A673 (cell line): ENCODE data around the gene FITM2. TPM values are rescaled to one million over a fixed set of nuclear protein-coding genes. Genes with fewer than 3 reads are reported as not detected.
A peak's percentile ranks its signal among the peaks of the same experiment; 100 is the strongest.
"Not testable (repeated sequence)": the region's sequence is repeated elsewhere in the genome, so short reads cannot be mapped to it uniquely, and the experiment has no call there.

Experiments used
- BruUV-seq: library from RNA; stranded (reverse); fragments of 400-500 nt; replicated peaks from 2 replicates; lab custom pipeline; 2021; lab: Mats Ljungman, UMichigan
- CTCF ChIA-PET: fragments of 300-600 bp; sonication (Branson Sonifier 250); formaldehyde crosslinking; loops from one replicate; lab custom pipeline; 2022; ENCODE audit warnings: antibody characterized with exemption; lab: Charles Lee
- POLR2A ChIA-PET: fragments of 300-600 bp; sonication (Branson Sonifier 250); formaldehyde crosslinking; loops from one replicate; lab custom pipeline; 2022; ENCODE audit warnings: antibody characterized with exemption; ENCODE audit not compliant: low non-redundant PET; lab: Charles Lee
- DNase-seq: peaks from one replicate; pipeline ENCODE4 v3.0.0-alpha.2; 2015; ENCODE audit warnings: low spot score
- H3K27ac ChIP-seq: fragments of 200-600 bp; sonication (generic); 2 replicates; pipeline ENCODE4 v1.5.1; 2016; ENCODE audit warnings: mixed run types, low read depth, mild to moderate bottlenecking, mixed read lengths, antibody characterized with exemption, low read length; ENCODE audit not compliant: poor library complexity, severe bottlenecking
- H3K27me3 ChIP-seq: fragments of 200-600 bp; sonication (generic); replicated peaks from 2 replicates; pipeline ENCODE4 v1.6.1; 2017; ENCODE audit warnings: mixed run types, low read depth, mild to moderate bottlenecking, mixed read lengths, antibody characterized with exemption, low read length; ENCODE audit not compliant: insufficient read depth, poor library complexity
- H3K36me3 ChIP-seq: fragments of 200-600 bp; sonication (generic); 2 replicates; pipeline ENCODE4 v1.6.1; 2016; ENCODE audit warnings: mixed run types, mild to moderate bottlenecking, mixed read lengths, antibody characterized with exemption, low read length; ENCODE audit not compliant: insufficient read depth, poor library complexity, severe bottlenecking
- H3K4me1 ChIP-seq: fragments of 200-600 bp; sonication (generic); 2 replicates; pipeline ENCODE4 v1.6.1; 2017; ENCODE audit warnings: mixed run types, mild to moderate bottlenecking, mixed read lengths, antibody characterized with exemption, low read length; ENCODE audit not compliant: insufficient read depth, poor library complexity, severe bottlenecking
- H3K4me3 ChIP-seq: fragments of 200-600 bp; sonication (generic); 2 replicates; pipeline ENCODE4 v1.5.1; 2016; ENCODE audit warnings: low read depth, mixed run types, mild to moderate bottlenecking, mixed read lengths, low read length; ENCODE audit not compliant: poor library complexity, severe bottlenecking
- H3K9me3 ChIP-seq: fragments of 200-600 bp; sonication (generic); 2 replicates; pipeline ENCODE4 v1.6.1; 2016; ENCODE audit warnings: mixed run types, low read depth, mild to moderate bottlenecking, mixed read lengths, antibody characterized with exemption, low read length; ENCODE audit not compliant: poor library complexity, severe bottlenecking
- EZH2 ChIP-seq: fragments of 200-600 bp; sonication (generic); IDR thresholded peaks from 2 replicates; pipeline ENCODE4 v1.6.1; 2017; ENCODE audit warnings: borderline replicate concordance, low read depth, mild to moderate bottlenecking, mixed read lengths, antibody characterized with exemption, low read length; ENCODE audit not compliant: poor library complexity, severe bottlenecking
- intact Hi-C: fragments of 100-400 bp; cut with micrococcal nuclease; formaldehyde crosslinking; loops from one replicate; pipeline ENCODE4 v1.10.0; 2022; ENCODE audit not compliant: unreplicated experiment
- total RNA-seq: library from RNA; stranded (reverse); gene quantifications from 2 replicates; pipeline ENCODE4 v1.2.3, GENCODE V29; 2021
- TF ChIP-seq, protein P1 (sequence below): fragments of 300-800, 200-600 bp; sonication (generic); conservative IDR thresholded peaks from 2 replicates; pipeline ENCODE4 v1.5.1; 2017; ENCODE audit warnings: low read depth, mild to moderate bottlenecking, antibody characterized with exemption, low read length, moderate library complexity, mixed read lengths

The FITM2 gene
- total RNA-seq, 1 experiment from 2014 or later, result 5.7 TPM

- Histone ChIP-seq H3K27me3 (no peaks in the 10 kb centered on the region), H3K27ac (no peak overlapping the region), H3K9me3 (no peaks in the 10 kb centered on the region), H3K4me1 (no peaks in the 10 kb centered on the region), H3K36me3 (no peaks in the 10 kb centered on the region), H3K4me3 (no peak overlapping the region)
- no peak for DNase-seq
- POLR2A ChIA-PET, result no interaction called here
- CTCF ChIA-PET, result interaction anchor here (0.5 kb wide), 1 partner anchor 9 kb away, joined by 7 read pairs; no protein-coding TSS in a partner anchor
- BruUV-seq, result no TSS peak
- TF ChIP-seq, protein P1, sequence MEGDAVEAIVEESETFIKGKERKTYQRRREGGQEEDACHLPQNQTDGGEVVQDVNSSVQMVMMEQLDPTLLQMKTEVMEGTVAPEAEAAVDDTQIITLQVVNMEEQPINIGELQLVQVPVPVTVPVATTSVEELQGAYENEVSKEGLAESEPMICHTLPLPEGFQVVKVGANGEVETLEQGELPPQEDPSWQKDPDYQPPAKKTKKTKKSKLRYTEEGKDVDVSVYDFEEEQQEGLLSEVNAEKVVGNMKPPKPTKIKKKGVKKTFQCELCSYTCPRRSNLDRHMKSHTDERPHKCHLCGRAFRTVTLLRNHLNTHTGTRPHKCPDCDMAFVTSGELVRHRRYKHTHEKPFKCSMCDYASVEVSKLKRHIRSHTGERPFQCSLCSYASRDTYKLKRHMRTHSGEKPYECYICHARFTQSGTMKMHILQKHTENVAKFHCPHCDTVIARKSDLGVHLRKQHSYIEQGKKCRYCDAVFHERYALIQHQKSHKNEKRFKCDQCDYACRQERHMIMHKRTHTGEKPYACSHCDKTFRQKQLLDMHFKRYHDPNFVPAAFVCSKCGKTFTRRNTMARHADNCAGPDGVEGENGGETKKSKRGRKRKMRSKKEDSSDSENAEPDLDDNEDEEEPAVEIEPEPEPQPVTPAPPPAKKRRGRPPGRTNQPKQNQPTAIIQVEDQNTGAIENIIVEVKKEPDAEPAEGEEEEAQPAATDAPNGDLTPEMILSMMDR, result no peak
- no peak for TF ChIP-seq EZH2
- intact Hi-C loops, result no loop called here
Measured at GRCh38 chr20:44328428-44328827, 17.4 kb upstream of the FITM2 start.

- CTCF ChIA-PET, result interaction anchor here (0.5 to 0.7 kb wide), 2 partner anchors 10 to 17 kb away, joined by 7 to 11 read pairs; no protein-coding TSS in a partner anchor
Measured at GRCh38 chr20:44327748-44328147, 16.7 kb upstream of the FITM2 start.

DNA sequence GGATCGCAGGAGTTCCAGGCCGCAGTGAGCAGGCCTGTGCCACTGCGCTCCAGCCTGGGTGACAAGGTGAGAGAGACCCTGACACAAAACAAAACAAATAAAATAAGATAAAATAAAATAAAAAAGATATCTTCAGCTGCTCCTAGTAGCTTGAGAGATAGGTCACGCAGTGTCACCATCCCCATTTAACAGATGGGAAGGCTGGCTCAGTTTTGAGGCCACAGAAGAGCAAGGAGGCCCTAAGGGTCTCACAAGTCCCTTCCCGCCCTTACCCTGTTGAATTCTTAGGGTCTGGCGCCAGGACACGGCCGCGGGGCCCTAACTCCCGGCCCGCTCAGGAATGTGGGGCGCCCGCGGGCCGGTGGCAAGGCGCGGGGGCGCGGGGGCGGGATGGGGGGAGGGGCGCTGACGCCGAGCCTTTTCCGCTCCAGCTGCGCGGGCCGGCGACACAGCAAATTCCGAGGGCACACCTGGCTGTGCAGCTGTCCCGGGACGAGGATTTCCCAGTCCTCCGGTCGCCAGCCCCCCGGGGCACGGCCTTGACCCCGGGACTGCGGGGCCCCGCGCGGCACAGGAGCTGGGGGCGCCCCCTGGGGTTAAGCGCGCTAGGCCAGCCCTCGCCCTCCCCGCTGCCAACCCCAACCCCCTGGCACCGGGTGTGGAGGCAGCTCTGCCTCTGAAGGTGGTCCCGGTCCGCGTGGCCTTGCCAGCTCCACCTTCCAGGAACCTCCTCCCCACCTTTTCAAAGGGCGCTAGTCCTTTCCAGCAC is 15.6 kb upstream of the FITM2 start:
- no peak overlapping the region for H3K27ac ChIP-seq
- TF ChIP-seq, protein P1, result no peak
- no peak for TF ChIP-seq EZH2
- no peaks in the 10 kb centered on the region for H3K36me3 ChIP-seq
- intact Hi-C loops, result no loop called here
- BruUV-seq, result no TSS peak
- peak overlapping the region; percentile 24 for H3K4me3 ChIP-seq
- no peaks in the 10 kb centered on the region for H3K9me3 ChIP-seq
- CTCF ChIA-PET, result no interaction called here
- H3K4me1 ChIP-seq, result no peaks in the 10 kb centered on the region
- H3K27me3 ChIP-seq, result no peaks in the 10 kb centered on the region
- no peak for DNase-seq
- POLR2A ChIA-PET, result no interaction called here

More at GRCh38 chr20:44327748-44328147, 16.7 kb upstream of the FITM2 start:
- H3K27ac ChIP-seq, H3K9me3 ChIP-seq, intact Hi-C loops, DNase-seq, H3K4me3 ChIP-seq, H3K36me3 ChIP-seq, H3K27me3 ChIP-seq, H3K4me1 ChIP-seq, BruUV-seq, POLR2A ChIA-PET: not testable (repeated sequence)
